ENCODE measurements around the gene INS. TPM values are rescaled to one million over a fixed set of nuclear protein-coding genes. Genes with fewer than 3 reads are reported as not detected.

The INS gene
- polyA plus RNA-seq, 1 experiment: not detected

DNA sequence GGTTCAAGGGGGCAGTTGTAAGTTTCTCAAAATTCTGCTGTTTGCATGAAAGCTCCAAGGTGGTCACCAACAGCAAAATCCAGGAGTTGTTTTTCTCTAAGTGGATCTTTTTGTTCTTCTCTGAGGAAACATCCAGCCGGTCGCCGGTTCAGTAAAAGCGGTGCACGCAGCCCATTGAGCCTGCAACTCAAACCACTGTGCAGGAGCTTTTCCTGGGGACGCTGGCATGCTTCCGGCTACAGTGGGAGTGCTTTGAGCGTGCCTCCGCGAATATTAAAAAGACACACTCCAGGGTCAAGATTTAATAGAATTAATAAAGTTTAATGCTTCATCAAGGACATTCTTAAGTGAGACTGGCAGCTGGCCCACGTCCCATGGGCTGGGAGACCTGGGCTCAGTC lies 47.2 kb downstream of the INS start:
- H3K9me3 ChIP-seq (ENCODE audit: control insufficient read depth, insufficient read depth, low read length): peaks cover 27% of the 10 kb centered on the region
- POLR2A ChIA-PET: no interaction called here
- no peak for DNase-seq (ENCODE audit: low read depth, low spot score)
- TF ChIP-seq, protein P1, sequence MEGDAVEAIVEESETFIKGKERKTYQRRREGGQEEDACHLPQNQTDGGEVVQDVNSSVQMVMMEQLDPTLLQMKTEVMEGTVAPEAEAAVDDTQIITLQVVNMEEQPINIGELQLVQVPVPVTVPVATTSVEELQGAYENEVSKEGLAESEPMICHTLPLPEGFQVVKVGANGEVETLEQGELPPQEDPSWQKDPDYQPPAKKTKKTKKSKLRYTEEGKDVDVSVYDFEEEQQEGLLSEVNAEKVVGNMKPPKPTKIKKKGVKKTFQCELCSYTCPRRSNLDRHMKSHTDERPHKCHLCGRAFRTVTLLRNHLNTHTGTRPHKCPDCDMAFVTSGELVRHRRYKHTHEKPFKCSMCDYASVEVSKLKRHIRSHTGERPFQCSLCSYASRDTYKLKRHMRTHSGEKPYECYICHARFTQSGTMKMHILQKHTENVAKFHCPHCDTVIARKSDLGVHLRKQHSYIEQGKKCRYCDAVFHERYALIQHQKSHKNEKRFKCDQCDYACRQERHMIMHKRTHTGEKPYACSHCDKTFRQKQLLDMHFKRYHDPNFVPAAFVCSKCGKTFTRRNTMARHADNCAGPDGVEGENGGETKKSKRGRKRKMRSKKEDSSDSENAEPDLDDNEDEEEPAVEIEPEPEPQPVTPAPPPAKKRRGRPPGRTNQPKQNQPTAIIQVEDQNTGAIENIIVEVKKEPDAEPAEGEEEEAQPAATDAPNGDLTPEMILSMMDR (IDR thresholded peaks at IDR 0.05; ENCODE audit: low read depth, low read length): no peak
- no peak overlapping the region for H3K27ac ChIP-seq (ENCODE audit: low read depth, low read length)
- H3K27me3 ChIP-seq (ENCODE audit: control insufficient read depth, insufficient read depth, low read length): peaks cover 5% of the 10 kb centered on the region
- no peak overlapping the region for H3K4me3 ChIP-seq (ENCODE audit: low read depth, low read length)
- CTCF ChIA-PET: no interaction called here

DNA sequence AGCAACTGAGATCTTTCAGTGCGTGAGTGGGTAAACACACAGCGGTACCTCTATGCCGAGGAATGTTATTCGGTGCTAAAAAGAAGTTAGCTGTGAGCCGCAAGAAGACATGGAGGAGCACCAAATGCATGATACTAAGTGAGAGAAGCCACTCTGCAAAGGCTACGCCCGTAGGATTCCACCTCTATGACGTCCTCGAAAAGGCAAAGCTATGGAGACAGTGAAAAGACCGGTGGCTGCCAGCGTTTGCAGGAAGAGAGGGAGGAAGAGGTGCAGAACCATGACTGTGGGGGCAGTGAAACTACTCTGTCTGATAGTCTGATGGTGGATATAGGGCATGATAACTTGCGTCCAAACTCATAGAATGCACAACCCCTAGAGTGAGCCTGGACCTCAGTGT lies 50.5 kb downstream of the INS start:
- DNase-seq (ENCODE audit: low read depth, low spot score): no peak
- Histone ChIP-seq H3K9me3 (ENCODE audit: control insufficient read depth, insufficient read depth, low read length) (peaks cover 15% of the 10 kb centered on the region), H3K27ac (ENCODE audit: low read depth, low read length) (no peak overlapping the region), H3K27me3 (ENCODE audit: control insufficient read depth, insufficient read depth, low read length) (peaks cover 2% of the 10 kb centered on the region), H3K4me3 (ENCODE audit: low read depth, low read length) (no peak overlapping the region)
- TF ChIP-seq, protein P1 (IDR thresholded peaks at IDR 0.05; ENCODE audit: low read depth, low read length): no peak
- ChIA-PET CTCF (interaction anchor here (1.0 kb wide), 1 partner anchor 35 kb away, joined by 3 read pairs; no protein-coding TSS in a partner anchor), POLR2A (no interaction called here)

Small RNAs within 50 kb of the gene (small RNA-seq; reads per million reads assigned to genes)
- gene MIR4686 (ENCODE audit: insufficient read length, low read depth) (not detected), gene MIR483 (ENCODE audit: insufficient read length, low read depth) (19.6 reads per million, percentile 79 among the genes with 10 or more reads in this experiment)

Other genes starting within 250 kb of the INS start
- gene TNNT3, start 241.5 kb downstream of the INS start, polyA plus RNA-seq (2011; rRNA removed): not detected in 2 replicates
- gene MRPL23, start 213.9 kb downstream of the INS start, polyA plus RNA-seq (2011; rRNA removed): 63.3 and 78.3 TPM in 2 replicates
- gene H19, start 163.4 kb downstream of the INS start, polyA plus RNA-seq (2011; rRNA removed): 0.10 and 0.21 TPM in 2 replicates
- gene IGF2, start 21.8 kb downstream of the INS start, polyA plus RNA-seq (2011; rRNA removed): 16.6 and 30.8 TPM in 2 replicates
- not detected in 2 replicates for gene TH, start 10.6 kb upstream of the INS start, polyA plus RNA-seq (2011; rRNA removed)
- gene ASCL2, start 109.4 kb upstream of the INS start, polyA plus RNA-seq (2011; rRNA removed): not detected in 2 replicates
- gene C11orf21, start 140.7 kb upstream of the INS start, polyA plus RNA-seq (2011; rRNA removed): not detected in 2 replicates
- gene TSPAN32, start 140.8 kb upstream of the INS start, polyA plus RNA-seq (2011; rRNA removed): 0.10 and 0.14 TPM in 2 replicates
- 260 and 359 TPM in 2 replicates for gene CD81, start 216.1 kb upstream of the INS start, polyA plus RNA-seq (2011; rRNA removed)
- 13.3 and 19.2 TPM in 2 replicates for gene TSSC4, start 239.5 kb upstream of the INS start, polyA plus RNA-seq (2011; rRNA removed)

All from AG04450 (cell line).